H9 (cell line): ENCODE measurements around the gene RRP12. TPM values are rescaled to one million over a fixed set of nuclear protein-coding genes. Genes with fewer than 3 reads are reported as not detected.

Experiments used
- DNase-seq: peaks from one replicate; pipeline ENCODE4 v3.0.0-alpha.2; 2017
- H2AFZ ChIP-seq: one replicate; pipeline ENCODE4 v1.6.1; 2013; ENCODE audit warnings: mild to moderate bottlenecking, low read length, control low read depth, moderate library complexity
- H2AK5ac ChIP-seq: 2 replicates; pipeline ENCODE4 v1.6.1; 2013; ENCODE audit warnings: low read length, control low read depth, mixed read lengths; ENCODE audit not compliant: insufficient read length
- H2BK120ac ChIP-seq: one replicate; pipeline ENCODE4 v1.6.1; 2013; ENCODE audit warnings: low read depth, mild to moderate bottlenecking, low read length, control low read depth, inconsistent platforms; ENCODE audit not compliant: poor library complexity, severe bottlenecking
- H2BK12ac ChIP-seq: 2 replicates; pipeline ENCODE4 v1.6.1; 2013; ENCODE audit warnings: low read length, control low read depth, mixed read lengths, low read depth; ENCODE audit not compliant: insufficient read length
- H2BK15ac ChIP-seq: 2 replicates; pipeline ENCODE4 v1.6.1; 2013; ENCODE audit warnings: low read depth, low read length, control low read depth
- H2BK20ac ChIP-seq: one replicate; pipeline ENCODE4 v1.6.1; 2013; ENCODE audit warnings: low read depth, mild to moderate bottlenecking, low read length, control low read depth, inconsistent platforms; ENCODE audit not compliant: poor library complexity, severe bottlenecking
- H2BK5ac ChIP-seq: 2 replicates; pipeline ENCODE4 v1.6.1; 2013; ENCODE audit warnings: low read length, control low read depth, mixed read lengths; ENCODE audit not compliant: insufficient read length
- H3K14ac ChIP-seq: 2 replicates; pipeline ENCODE4 v1.6.1; 2013; ENCODE audit warnings: low read length, control low read depth; ENCODE audit not compliant: insufficient read depth
- H3K18ac ChIP-seq: 2 replicates; pipeline ENCODE4 v1.6.1; 2013; ENCODE audit warnings: low read depth, mild to moderate bottlenecking, mixed read lengths, low read length, control low read depth; ENCODE audit not compliant: insufficient read length
- H3K23ac ChIP-seq: 2 replicates; pipeline ENCODE4 v1.6.1; 2013; ENCODE audit warnings: low read length, control low read depth, mixed read lengths, low read depth; ENCODE audit not compliant: insufficient read length
- H3K23me2 ChIP-seq: 2 replicates; pipeline ENCODE4 v1.6.1; 2013; ENCODE audit warnings: low read depth, mild to moderate bottlenecking, mixed read lengths, low read length, control low read depth; ENCODE audit not compliant: insufficient read length, poor library complexity, severe bottlenecking
- H3K27ac ChIP-seq: 2 replicates; pipeline ENCODE4 v1.5.1; 2013; ENCODE audit warnings: low read length, control low read depth, mixed read lengths, low read depth; ENCODE audit not compliant: insufficient read length
- H3K27me3 ChIP-seq: 2 replicates; pipeline ENCODE4 v1.6.1; 2013; ENCODE audit warnings: low read length, control low read depth, inconsistent platforms; ENCODE audit not compliant: insufficient read depth
- H3K4ac ChIP-seq: 2 replicates; pipeline ENCODE4 v1.6.1; 2013; ENCODE audit warnings: low read depth, mild to moderate bottlenecking, control low read depth, inconsistent platforms, low read length, moderate library complexity
- H3K4me1 ChIP-seq: 2 replicates; pipeline ENCODE4 v1.6.1; 2013; ENCODE audit warnings: low read length, control low read depth, inconsistent platforms; ENCODE audit not compliant: insufficient read depth
- H3K4me2 ChIP-seq: 2 replicates; pipeline ENCODE4 v1.6.1; 2013; ENCODE audit warnings: low read length, control low read depth, mixed read lengths; ENCODE audit not compliant: insufficient read length, insufficient read depth
- H3K56ac ChIP-seq: 2 replicates; pipeline ENCODE4 v1.6.1; 2013; ENCODE audit warnings: low read depth, mild to moderate bottlenecking, mixed read lengths, low read length, control low read depth; ENCODE audit not compliant: insufficient read length
- H3K79me1 ChIP-seq: 2 replicates; pipeline ENCODE4 v1.6.1; 2013; ENCODE audit warnings: low read depth, mild to moderate bottlenecking, moderate library complexity, low read length, control low read depth, inconsistent platforms; ENCODE audit not compliant: insufficient read depth, poor library complexity, severe bottlenecking
- H3K79me2 ChIP-seq: 2 replicates; pipeline ENCODE4 v1.6.1; 2013; ENCODE audit warnings: low read length, control low read depth, inconsistent platforms; ENCODE audit not compliant: insufficient read depth
- H3K9ac ChIP-seq: 2 replicates; pipeline ENCODE4 v1.6.1; 2013; ENCODE audit warnings: low read length, control low read depth, mixed read lengths; ENCODE audit not compliant: insufficient read length; ENCODE audit errors: extremely low read depth
- H3K9me3 ChIP-seq: one replicate; pipeline ENCODE4 v1.6.1; 2013; ENCODE audit warnings: low read depth, low read length, inconsistent platforms; ENCODE audit not compliant: control insufficient read depth
- H3T11ph ChIP-seq: one replicate; pipeline ENCODE4 v1.6.1; 2013; ENCODE audit warnings: mild to moderate bottlenecking, low read length, control low read depth, inconsistent platforms
- H4K20me1 ChIP-seq: one replicate; pipeline ENCODE4 v1.6.1; 2013; ENCODE audit not compliant: control insufficient read depth, insufficient read length, insufficient read depth
- H4K5ac ChIP-seq: 2 replicates; pipeline ENCODE4 v1.6.1; 2013; ENCODE audit warnings: low read depth, mild to moderate bottlenecking, mixed read lengths, low read length, control low read depth; ENCODE audit not compliant: insufficient read length
- H4K8ac ChIP-seq: replicated peaks from 2 replicates; pipeline ENCODE4 v1.6.1; 2013; ENCODE audit warnings: low read length, control low read depth, mixed read lengths, low read depth; ENCODE audit not compliant: insufficient read length
- H4K91ac ChIP-seq: 2 replicates; pipeline ENCODE4 v1.6.1; 2013; ENCODE audit warnings: low read depth, mild to moderate bottlenecking, moderate library complexity, mixed read lengths, low read length, control low read depth; ENCODE audit not compliant: insufficient read length
- H3K27ac Mint-ChIP-seq, 3 experiments: 2 replicates in 2 of 3; 3 replicates in 1 of 3; pipeline ENCODE4 v1.8.0; 2020 to 2021; ENCODE audit warnings: mixed read lengths in 3 of 3, mild to moderate bottlenecking in 1 of 3, moderate library complexity in 1 of 3
- H3K27me3 Mint-ChIP-seq: 2 replicates; pipeline ENCODE4 v1.8.0; 2021; ENCODE audit warnings: low read depth, mild to moderate bottlenecking, moderate library complexity, mixed read lengths
- H3K36me3 Mint-ChIP-seq, 3 experiments: 2 replicates in 2 of 3; 3 replicates in 1 of 3; pipeline ENCODE4 v1.8.0; 2020 to 2021; ENCODE audit warnings: low read depth in 3 of 3, mixed read lengths in 3 of 3; ENCODE audit not compliant: insufficient read depth in 1 of 3
- H3K4me1 Mint-ChIP-seq, 2 experiments: 2 replicates each; pipeline ENCODE4 v1.8.0; 2020; ENCODE audit warnings: mixed read lengths in 2 of 2
- H3K4me3 Mint-ChIP-seq, 2 experiments: 2 replicates in 1 of 2; 3 replicates in 1 of 2; pipeline ENCODE4 v1.8.0; 2020 to 2021; ENCODE audit warnings: mild to moderate bottlenecking in 2 of 2, mixed read lengths in 2 of 2, moderate library complexity in 1 of 2
- H3K9me3 Mint-ChIP-seq, 2 experiments: 2 replicates in 1 of 2; 3 replicates in 1 of 2; pipeline ENCODE4 v1.8.0; 2020; ENCODE audit warnings: mild to moderate bottlenecking in 2 of 2, mixed read lengths in 2 of 2, moderate library complexity in 1 of 2
- CTCF ChIP-seq: fragments of 200-600 bp; sonication (generic); conservative IDR thresholded peaks from 3 replicates; pipeline ENCODE4 v1.8.0; 2021; ENCODE audit warnings: antibody characterized with exemption, mild to moderate bottlenecking
- WGBS: extraction: QIAGEN DNeasy Blood & Tissue Kit; methylation state at CpG from one replicate; pipeline ENCODE4 v1.1.7; 2013; ENCODE audit warnings: missing lambda C conversion rate, low lambda C conversion rate, mixed read lengths; ENCODE audit not compliant: insufficient read length; ENCODE audit errors: extremely low coverage; 5-methylcytosine and 5-hydroxymethylcytosine counted together
- total RNA-seq: library from RNA; stranded (reverse); gene quantifications from 2 replicates; pipeline ENCODE4 v1.2.1, GENCODE V29; 2021

Gene RRP12
- total RNA-seq, 1 experiment from 2014 or later = 71.6 TPM

- Histone ChIP-seq H3K4ac (no peak overlapping the region), H3K9ac (no peak overlapping the region), H3K18ac (no peak overlapping the region), H3T11ph (no peak overlapping the region), H3K27me3 (no peaks in the 10 kb centered on the region), H4K5ac (no peak overlapping the region), H2BK15ac (no peak overlapping the region), H2AK5ac (no peak overlapping the region), H3K23ac (no peak overlapping the region), H3K9me3 (no peaks in the 10 kb centered on the region), H3K14ac (no peak overlapping the region), H3K4me1 (no peaks in the 10 kb centered on the region), H2BK12ac (no peak overlapping the region), H3K56ac (no peak overlapping the region), H2BK20ac (no peak overlapping the region), H3K23me2 (no peaks in the 10 kb centered on the region), H3K4me2 (no peak overlapping the region), H3K79me1 (no peaks in the 10 kb centered on the region), H3K79me2 (no peaks in the 10 kb centered on the region), H2BK5ac (no peak overlapping the region), H2BK120ac (no peak overlapping the region), H2AFZ (no peak overlapping the region), H4K8ac (no peak overlapping the region), H4K20me1 (no peaks in the 10 kb centered on the region), H3K27ac (no peak overlapping the region), H4K91ac (no peak overlapping the region)
- DNase-seq = no peak
- Mint-ChIP-seq H3K27ac (peak overlapping the region in 1 of 3 experiments; percentile 81; a peak in 1 of 7 replicates), H3K9me3 (no peaks in the 10 kb centered on the region), H3K27me3 (no peaks in the 10 kb centered on the region), H3K4me3 (no peak overlapping the region), H3K36me3 (peaks cover 28 to 77% (median 41%) of the 10 kb centered on the region in 3 experiments; a peak in 6 of 7 replicates), H3K4me1 (no peaks in the 10 kb centered on the region)
- no CpG with 5 or more reads among the region's 7 CpGs for WGBS
- TF ChIP-seq CTCF = no peak
Observed at GRCh38 chr10:97383159-97383558, 18.0 kb downstream of the RRP12 start.
